GM12891 (cell line): ENCODE measurements around the gene DST.

Experiments
- POLR2A ChIP-seq: IDR thresholded peaks from 2 replicates; pipeline ENCODE4 v1.6.1; 2011; ENCODE audit warnings: low read depth, low read length, control low read depth
- POLR2AphosphoS5 ChIP-seq: IDR thresholded peaks from 2 replicates; pipeline ENCODE4 v1.6.1; 2011; ENCODE audit warnings: low read depth, low read length, control low read depth
- POU2F2 ChIP-seq: IDR thresholded peaks from 2 replicates; pipeline ENCODE4 v1.6.1; 2011; ENCODE audit warnings: low read depth, mild to moderate bottlenecking, control low read depth, low read length, moderate library complexity
- TAF1 ChIP-seq: IDR thresholded peaks from 2 replicates; pipeline ENCODE4 v1.6.1; 2011; ENCODE audit warnings: low read depth, low read length, control low read depth

- no peak for TF ChIP-seq TAF1
- no peak for TF ChIP-seq POU2F2
- no peak for TF ChIP-seq POLR2A
- no peak for TF ChIP-seq POLR2AphosphoS5
Measured at GRCh38 chr6:56524891-56525703, 117.6 kb downstream of the DST start.
